Neutrophil (primary cell): ENCODE results near the gene POLR1E.
"Not testable (repeated sequence)": the region's sequence is repeated elsewhere in the genome, so short reads cannot be mapped to it uniquely, and the experiment has no call there.

ENCODE experiments used
- H3K27ac ChIP-seq: fragments of 200-600 bp; sonication (generic); 2 replicates; pipeline ENCODE4 v1.5.1; 2016; ENCODE audit warnings: mild to moderate bottlenecking, moderate library complexity
- H3K27me3 ChIP-seq: fragments of 200-600 bp; sonication (generic); 2 replicates; pipeline ENCODE4 v1.6.0; 2016; ENCODE audit warnings: mild to moderate bottlenecking
- H3K36me3 ChIP-seq: fragments of 200-600 bp; sonication (generic); 2 replicates; pipeline ENCODE4 v1.5.1; 2017
- H3K4me1 ChIP-seq, 2 experiments: fragments of 200-600 bp in 1 of 2; sonication (generic) in 1 of 2; 1 replicate in 1 of 2; 2 replicates in 1 of 2; pipeline versions ENCODE4 v1.5.1 to v1.6.1; 2013 to 2016; ENCODE audit warnings: low read depth in 1 of 2, low read length in 1 of 2, mild to moderate bottlenecking in 1 of 2, moderate library complexity in 1 of 2; ENCODE audit not compliant: control insufficient read depth in 1 of 2, insufficient read depth in 1 of 2
- H3K4me3 ChIP-seq, 2 experiments: fragments of 200-600 bp in 1 of 2; sonication (generic) in 1 of 2; 1 replicate in 1 of 2; 2 replicates in 1 of 2; pipeline ENCODE4 v1.5.1; 2013 to 2016; ENCODE audit warnings: low read depth in 1 of 2, low read length in 1 of 2, mild to moderate bottlenecking in 1 of 2, moderate library complexity in 1 of 2
- H3K9me3 ChIP-seq: fragments of 200-600 bp; sonication (generic); 2 replicates; pipeline ENCODE4 v1.5.1; 2016
- TF ChIP-seq, protein P1 (sequence below): fragments of 200-600 bp; sonication (generic); IDR thresholded peaks from 2 replicates; pipeline ENCODE4 v1.5.1; 2016; ENCODE audit warnings: antibody characterized with exemption

POLR1E gene

GRCh38 chr9:37504605-37505004, 18.9 kb downstream of the POLR1E start:
- no peak overlapping the region for H3K4me3 ChIP-seq
- TF ChIP-seq, protein P1, sequence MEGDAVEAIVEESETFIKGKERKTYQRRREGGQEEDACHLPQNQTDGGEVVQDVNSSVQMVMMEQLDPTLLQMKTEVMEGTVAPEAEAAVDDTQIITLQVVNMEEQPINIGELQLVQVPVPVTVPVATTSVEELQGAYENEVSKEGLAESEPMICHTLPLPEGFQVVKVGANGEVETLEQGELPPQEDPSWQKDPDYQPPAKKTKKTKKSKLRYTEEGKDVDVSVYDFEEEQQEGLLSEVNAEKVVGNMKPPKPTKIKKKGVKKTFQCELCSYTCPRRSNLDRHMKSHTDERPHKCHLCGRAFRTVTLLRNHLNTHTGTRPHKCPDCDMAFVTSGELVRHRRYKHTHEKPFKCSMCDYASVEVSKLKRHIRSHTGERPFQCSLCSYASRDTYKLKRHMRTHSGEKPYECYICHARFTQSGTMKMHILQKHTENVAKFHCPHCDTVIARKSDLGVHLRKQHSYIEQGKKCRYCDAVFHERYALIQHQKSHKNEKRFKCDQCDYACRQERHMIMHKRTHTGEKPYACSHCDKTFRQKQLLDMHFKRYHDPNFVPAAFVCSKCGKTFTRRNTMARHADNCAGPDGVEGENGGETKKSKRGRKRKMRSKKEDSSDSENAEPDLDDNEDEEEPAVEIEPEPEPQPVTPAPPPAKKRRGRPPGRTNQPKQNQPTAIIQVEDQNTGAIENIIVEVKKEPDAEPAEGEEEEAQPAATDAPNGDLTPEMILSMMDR = no peak
- no peak overlapping the region for H3K27ac ChIP-seq
- no peaks in the 10 kb centered on the region for H3K4me1 ChIP-seq
- H3K27me3 ChIP-seq = no peaks in the 10 kb centered on the region
- H3K36me3 ChIP-seq = peaks cover 23% of the 10 kb centered on the region
- no peaks in the 10 kb centered on the region for H3K9me3 ChIP-seq

- TF ChIP-seq, protein P1 = no peak
- peaks cover 4% of the 10 kb centered on the region for H3K36me3 ChIP-seq
- H3K4me1 ChIP-seq = no peaks in the 10 kb centered on the region
Measured at GRCh38 chr9:37507566-37508134, 21.9 kb downstream of the POLR1E start.

DNA sequence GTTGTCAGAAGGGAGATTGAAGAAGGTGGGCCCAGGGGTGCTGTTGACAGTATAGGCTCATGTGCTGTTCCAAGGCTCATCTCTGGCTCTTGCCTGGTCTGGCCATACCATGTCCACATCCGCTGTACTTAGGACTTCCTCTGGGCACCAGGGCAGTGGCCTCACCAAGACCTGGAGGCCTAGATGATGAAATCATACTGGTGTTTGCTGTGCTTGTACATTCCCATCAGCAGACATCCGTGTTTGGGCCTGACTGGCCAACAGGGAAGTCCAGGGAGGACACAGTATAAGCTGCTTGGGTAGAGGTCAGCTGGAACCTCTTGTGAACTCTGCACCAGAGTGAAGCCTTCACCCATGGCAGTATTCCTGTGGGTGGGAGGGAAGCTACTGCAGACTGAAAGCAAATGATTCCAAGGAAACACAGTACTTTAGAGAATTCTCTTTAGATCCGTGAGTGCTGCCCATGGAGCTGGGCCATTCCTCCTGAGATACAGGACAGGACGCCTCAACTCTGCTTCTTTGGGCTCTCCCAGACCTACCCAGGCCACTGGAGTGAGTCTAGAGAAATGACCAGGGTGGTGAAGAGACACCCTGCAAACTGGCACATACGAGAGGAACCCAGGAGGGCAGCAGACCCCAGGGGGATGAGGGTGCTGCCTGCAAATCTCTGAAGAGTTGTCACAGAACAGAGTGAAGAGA, 22.5 kb downstream of the POLR1E start:
- Histone ChIP-seq H3K4me1 (no peaks in the 10 kb centered on the region), H3K4me3 (no peak overlapping the region), H3K9me3 (no peaks in the 10 kb centered on the region), H3K27ac (no peak overlapping the region), H3K27me3 (no peaks in the 10 kb centered on the region), H3K36me3 (peaks cover 3% of the 10 kb centered on the region)
- TF ChIP-seq, protein P1 = no peak

More at GRCh38 chr9:37507566-37508134, 21.9 kb downstream of the POLR1E start:
- no peak overlapping the region for H3K4me3 ChIP-seq
- H3K9me3 ChIP-seq = no peaks in the 10 kb centered on the region
- no peak overlapping the region for H3K27ac ChIP-seq
- no peaks in the 10 kb centered on the region for H3K27me3 ChIP-seq

- Histone ChIP-seq H3K27ac (no peak overlapping the region), H3K27me3 (no peaks in the 10 kb centered on the region), H3K4me1 (no peaks in the 10 kb centered on the region), H3K36me3 (peaks cover 3% of the 10 kb centered on the region), H3K4me3 (no peak overlapping the region), H3K9me3 (no peaks in the 10 kb centered on the region)
- TF ChIP-seq, protein P1 = no peak
Measured at GRCh38 chr9:37508834-37509206, 23.1 kb downstream of the POLR1E start.

DNA sequence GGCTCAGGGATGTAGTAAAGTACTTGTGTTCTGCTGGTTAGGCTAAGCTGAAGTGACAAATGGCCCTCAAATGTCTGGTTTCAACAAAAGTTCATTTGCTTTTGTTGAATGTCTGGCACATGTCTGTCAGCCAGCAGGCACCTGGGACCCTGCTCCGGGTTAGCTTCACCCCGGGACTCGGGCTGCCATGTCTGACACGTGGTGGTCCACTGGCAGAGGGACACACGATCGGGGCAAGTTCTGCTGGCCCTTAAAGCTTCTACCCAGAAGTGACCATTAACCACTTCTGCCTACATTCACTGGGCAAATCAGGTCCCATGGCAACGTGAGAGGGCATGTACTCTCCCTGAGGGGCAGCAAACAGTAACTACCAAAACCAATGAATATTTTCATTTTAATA, 23.8 kb downstream of the POLR1E start:
- Histone ChIP-seq H3K4me3 (no peak overlapping the region), H3K4me1 (no peaks in the 10 kb centered on the region), H3K9me3 (no peaks in the 10 kb centered on the region), H3K27me3 (no peaks in the 10 kb centered on the region), H3K27ac (no peak overlapping the region), H3K36me3 (peaks cover 3% of the 10 kb centered on the region)
- TF ChIP-seq, protein P1 = no peak

DNA sequence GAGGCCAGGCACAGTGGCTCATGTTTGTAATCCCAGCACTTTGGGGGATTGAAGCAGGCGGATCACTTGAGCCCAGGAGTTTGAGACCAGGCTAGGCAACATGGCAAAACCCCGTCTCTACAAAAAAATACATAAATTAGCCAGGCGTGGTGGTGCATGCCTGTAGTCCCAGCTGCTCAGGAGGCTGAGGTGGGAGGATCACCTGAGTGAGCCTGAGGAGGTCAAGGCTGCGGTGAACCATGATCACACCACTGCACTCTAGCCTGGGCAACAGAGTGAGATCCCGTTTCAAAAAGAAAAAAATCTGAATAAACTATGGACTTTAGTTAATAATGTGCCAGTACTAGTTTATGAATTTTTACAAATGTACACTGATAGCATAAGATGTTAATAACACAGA, 24.3 kb downstream of the POLR1E start:
- not testable (repeated sequence) for H3K36me3 ChIP-seq, H3K27ac ChIP-seq, H3K4me3 ChIP-seq, H3K9me3 ChIP-seq, H3K4me1 ChIP-seq, H3K27me3 ChIP-seq
